ENCODE data around the gene SURF4.

SURF4 gene

DNA sequence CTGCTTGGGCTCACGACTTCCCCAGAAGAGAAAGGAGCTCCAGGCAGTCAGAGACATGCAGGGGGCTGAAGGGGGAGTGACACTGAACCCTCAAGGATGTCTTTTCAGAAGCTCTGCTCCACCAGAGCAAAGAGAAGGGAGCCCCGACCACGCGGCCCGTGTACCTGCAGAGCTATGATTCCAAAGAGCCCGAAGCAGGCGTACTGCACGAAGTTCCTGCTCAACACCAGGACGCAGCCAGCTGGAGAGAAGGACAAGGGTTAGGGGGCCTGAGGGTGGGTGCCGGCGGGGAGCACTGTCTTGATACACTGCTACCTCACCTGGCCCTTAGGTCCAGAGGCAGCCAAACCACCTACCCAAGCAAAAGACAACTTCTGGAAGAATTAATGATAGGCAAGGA is 9.4 kb downstream of the SURF4 start:
- no peak for DNase-seq (ENCODE audit: low read depth)
- no peak overlapping the region for H3K4me3 ChIP-seq (ENCODE audit: low read length)
- TF ChIP-seq, protein P1, sequence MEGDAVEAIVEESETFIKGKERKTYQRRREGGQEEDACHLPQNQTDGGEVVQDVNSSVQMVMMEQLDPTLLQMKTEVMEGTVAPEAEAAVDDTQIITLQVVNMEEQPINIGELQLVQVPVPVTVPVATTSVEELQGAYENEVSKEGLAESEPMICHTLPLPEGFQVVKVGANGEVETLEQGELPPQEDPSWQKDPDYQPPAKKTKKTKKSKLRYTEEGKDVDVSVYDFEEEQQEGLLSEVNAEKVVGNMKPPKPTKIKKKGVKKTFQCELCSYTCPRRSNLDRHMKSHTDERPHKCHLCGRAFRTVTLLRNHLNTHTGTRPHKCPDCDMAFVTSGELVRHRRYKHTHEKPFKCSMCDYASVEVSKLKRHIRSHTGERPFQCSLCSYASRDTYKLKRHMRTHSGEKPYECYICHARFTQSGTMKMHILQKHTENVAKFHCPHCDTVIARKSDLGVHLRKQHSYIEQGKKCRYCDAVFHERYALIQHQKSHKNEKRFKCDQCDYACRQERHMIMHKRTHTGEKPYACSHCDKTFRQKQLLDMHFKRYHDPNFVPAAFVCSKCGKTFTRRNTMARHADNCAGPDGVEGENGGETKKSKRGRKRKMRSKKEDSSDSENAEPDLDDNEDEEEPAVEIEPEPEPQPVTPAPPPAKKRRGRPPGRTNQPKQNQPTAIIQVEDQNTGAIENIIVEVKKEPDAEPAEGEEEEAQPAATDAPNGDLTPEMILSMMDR (conservative IDR thresholded peaks at IDR 0.05; ENCODE audit: low read depth, low read length), result no peak

DNA sequence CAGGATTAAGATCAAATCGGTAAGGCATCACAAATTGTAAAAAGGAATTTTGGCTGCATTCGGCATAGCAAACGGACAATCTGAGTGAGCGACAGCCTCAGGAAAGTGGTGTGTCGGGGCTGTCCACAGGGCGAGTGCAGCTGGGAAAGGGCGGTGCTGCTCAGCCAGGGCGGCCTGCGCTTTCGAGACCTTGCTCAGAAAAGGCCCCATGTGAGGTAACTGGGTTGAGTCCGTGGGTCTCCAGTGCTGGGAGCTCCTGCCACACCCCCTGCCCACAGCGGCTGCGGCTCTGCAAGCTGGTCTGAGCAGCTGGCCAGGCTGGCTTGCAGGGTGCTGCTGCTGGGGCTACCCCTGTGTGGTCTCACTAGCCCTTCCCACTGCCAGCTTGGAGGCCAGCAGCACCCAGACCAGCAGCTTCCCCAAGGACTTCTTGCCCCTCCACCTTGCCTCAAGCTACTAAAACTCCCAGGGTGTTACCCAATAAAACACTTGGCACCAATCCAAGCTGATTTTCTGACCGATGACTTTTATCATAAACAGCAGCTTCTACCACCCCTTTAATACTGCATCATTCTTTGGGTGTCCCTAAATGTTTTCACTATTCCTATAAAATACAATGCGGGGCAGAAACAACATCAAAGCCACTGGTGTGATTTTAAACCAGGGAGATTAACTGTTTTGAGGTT is 13.4 kb downstream of the SURF4 start:
- no peak overlapping the region for H3K4me3 ChIP-seq (ENCODE audit: low read length)
- TF ChIP-seq, protein P1 (conservative IDR thresholded peaks at IDR 0.05; ENCODE audit: low read depth, low read length), result no peak
- DNase-seq (ENCODE audit: low read depth), result no peak

DNA sequence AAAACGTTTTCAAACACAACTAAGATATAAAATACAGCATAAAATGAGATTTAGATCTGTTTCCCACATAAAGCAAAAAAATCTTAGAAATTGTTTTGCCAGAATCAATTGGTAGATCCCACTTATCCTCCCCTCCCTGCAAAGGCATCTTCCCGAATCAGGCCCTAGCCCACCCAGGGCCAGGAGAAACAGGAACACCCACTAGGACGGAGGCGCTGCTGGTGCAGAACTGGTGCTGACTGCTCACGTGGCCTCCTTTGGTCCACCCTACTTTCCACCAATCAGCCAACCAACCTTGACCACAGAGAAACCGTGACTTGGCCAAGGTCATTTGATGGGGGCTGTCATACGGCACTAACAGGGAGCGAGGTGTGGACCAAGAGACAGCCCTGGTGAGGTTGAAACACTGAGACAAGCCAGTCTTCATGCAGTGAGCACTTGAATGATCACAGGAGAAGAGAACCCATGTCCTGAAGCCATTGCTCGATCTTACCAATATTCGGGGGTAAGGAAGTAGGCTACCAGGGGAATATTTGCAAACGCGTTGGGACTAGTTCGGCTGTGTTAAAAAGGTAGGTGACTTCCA is 14.3 kb downstream of the SURF4 start:
- DNase-seq (ENCODE audit: low read depth), result no peak
- TF ChIP-seq, protein P1 (conservative IDR thresholded peaks at IDR 0.05; ENCODE audit: low read depth, low read length), result no peak
- H3K4me3 ChIP-seq (ENCODE audit: low read length), result no peak overlapping the region

DNA sequence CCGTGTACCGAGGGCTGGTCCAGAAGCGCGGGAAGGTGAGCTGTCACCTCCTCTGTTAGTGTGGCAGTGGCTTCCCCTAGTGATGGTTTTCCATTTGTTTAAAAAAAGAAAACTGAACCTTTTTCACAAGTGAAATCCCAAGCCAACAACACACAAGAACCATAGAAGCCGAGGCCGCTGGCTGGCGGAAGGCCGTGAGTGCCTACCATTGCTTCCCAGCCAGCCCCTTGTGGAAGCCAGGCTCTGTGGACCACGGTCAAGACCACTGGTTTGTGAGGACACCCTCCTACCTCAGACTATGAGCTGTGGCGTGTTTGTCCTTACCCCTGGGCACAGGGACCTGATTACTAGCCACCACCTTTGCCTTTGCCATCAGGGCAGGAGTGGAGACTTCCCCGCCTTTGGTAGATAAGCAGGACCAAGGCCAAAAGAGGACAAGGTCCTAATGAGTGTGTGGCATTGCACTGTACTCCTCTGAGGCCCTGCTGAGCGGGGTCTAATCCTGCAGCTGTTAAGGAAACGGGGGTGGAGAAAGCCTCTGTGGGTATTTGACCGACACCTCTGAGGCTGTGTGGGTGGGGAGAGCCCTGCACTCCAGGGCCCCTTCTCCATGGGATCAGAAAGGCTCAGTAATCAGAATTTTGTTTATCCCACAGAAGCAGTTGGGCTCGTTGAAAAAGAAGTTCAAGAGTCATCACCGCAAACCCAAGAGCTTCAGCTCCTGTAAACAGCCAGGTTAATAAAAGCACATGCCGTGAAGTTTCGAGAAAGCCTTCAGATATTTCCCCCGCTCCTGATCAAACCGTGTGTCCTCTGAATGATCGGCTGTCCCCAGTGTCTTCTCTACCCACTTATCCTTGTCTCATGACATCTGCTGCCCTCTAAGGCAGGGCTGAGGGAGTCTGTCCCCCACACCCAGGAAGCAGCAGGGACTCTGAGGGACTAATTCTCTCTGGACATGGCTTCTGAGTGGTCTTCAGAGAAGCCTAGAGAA is 15.2 kb downstream of the SURF4 start:
- no peak overlapping the region for H3K4me3 ChIP-seq (ENCODE audit: low read length)
- TF ChIP-seq, protein P1 (conservative IDR thresholded peaks at IDR 0.05; ENCODE audit: low read depth, low read length), result no peak
- no peak for DNase-seq (ENCODE audit: low read depth)

DNA sequence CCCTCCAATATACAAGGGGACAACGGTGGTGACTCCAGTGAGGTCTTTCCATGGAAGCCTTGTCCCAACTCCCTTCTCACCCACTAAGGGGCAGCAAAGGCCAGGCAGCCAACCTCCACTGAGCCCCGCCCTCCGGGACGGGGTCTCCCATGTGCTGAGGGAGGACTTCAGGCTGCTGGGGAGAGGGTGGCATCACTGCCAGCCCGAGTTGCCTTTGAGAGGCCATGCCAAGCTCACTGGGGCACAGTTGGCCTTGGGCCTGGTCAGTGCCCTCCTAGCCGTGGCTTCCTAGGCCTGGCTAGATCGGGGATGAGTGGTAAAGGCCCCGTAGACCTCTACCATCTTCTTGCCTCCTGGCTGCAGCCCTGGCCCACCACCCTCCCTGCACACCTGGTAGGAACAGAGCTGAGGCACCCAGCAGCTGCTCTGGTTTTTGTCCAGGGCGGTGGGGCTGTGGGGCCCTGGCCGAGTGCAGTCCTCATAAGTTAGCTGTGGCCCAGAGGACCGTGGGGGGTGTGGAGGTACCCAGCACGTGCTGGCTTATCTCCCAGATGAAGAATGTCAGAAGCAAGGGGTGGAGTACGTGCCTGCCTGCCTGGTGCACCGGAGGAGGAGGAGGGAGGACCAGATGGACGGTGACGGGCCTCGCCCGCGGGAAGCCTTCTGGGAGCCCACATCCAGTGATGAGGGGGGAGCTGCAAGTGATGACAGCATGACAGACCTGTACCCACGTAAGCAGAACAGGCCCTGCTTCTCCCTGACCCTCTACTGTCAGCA is 16.3 kb downstream of the SURF4 start:
- no peak for DNase-seq (ENCODE audit: low read depth)
- no peak overlapping the region for H3K4me3 ChIP-seq (ENCODE audit: low read length)
- TF ChIP-seq, protein P1 (conservative IDR thresholded peaks at IDR 0.05; ENCODE audit: low read depth, low read length), result peak; percentile 49

DNA sequence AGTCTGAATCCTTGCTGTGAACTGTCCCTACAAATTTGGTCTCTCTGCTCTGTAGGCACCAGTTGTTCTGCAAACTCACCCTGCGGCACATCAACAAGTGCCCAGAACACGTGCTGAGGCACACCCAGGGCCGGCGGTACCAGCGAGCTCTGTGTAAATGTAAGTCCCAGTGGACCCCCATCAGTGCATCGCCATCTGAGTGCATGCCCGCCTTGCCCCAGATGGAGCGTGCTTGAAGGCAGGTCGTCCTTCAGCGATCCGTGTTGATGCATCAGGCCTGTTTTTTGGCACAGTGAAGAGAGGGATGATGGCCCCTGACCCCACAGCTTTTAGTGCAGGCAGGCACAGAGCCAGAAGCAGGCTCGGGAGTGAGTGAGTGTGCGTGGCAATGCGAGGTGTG is 18.2 kb downstream of the SURF4 start:
- no peak overlapping the region for H3K4me3 ChIP-seq (ENCODE audit: low read length)
- DNase-seq (ENCODE audit: low read depth), result no peak
- TF ChIP-seq, protein P1 (conservative IDR thresholded peaks at IDR 0.05; ENCODE audit: low read depth, low read length), result no peak
